Measurements from ENCODE around the gene PDHB.

DNA sequence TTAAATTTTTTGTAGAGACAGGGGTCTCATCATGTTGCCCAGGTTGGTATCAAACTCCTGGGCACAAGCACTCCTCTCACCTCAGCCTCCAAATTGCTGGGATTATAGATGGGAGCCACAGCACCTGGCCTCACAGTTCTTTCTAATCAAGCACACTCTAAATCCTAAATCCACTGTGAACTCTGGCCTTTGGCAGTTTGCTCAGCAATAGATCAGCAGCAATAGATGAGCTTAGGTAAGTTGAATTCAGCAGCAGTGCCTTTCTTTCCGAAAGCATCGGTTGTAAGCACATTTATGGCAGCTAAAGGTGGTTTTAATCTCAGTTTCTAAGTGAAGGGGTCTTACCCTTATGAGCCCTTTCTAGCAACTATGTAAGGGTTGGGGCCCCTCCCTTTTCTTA lies 16.6 kb downstream of the PDHB start:
- no peak for TF ChIP-seq POLR2AphosphoS5 (IDR thresholded peaks at IDR 0.05; ENCODE audit: low read depth, low read length)
- TF ChIP-seq, protein P1, sequence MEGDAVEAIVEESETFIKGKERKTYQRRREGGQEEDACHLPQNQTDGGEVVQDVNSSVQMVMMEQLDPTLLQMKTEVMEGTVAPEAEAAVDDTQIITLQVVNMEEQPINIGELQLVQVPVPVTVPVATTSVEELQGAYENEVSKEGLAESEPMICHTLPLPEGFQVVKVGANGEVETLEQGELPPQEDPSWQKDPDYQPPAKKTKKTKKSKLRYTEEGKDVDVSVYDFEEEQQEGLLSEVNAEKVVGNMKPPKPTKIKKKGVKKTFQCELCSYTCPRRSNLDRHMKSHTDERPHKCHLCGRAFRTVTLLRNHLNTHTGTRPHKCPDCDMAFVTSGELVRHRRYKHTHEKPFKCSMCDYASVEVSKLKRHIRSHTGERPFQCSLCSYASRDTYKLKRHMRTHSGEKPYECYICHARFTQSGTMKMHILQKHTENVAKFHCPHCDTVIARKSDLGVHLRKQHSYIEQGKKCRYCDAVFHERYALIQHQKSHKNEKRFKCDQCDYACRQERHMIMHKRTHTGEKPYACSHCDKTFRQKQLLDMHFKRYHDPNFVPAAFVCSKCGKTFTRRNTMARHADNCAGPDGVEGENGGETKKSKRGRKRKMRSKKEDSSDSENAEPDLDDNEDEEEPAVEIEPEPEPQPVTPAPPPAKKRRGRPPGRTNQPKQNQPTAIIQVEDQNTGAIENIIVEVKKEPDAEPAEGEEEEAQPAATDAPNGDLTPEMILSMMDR (CRISPR knock-in tag; IDR thresholded peaks at IDR 0.05) = no peak
- TF ChIP-seq, protein P2, sequence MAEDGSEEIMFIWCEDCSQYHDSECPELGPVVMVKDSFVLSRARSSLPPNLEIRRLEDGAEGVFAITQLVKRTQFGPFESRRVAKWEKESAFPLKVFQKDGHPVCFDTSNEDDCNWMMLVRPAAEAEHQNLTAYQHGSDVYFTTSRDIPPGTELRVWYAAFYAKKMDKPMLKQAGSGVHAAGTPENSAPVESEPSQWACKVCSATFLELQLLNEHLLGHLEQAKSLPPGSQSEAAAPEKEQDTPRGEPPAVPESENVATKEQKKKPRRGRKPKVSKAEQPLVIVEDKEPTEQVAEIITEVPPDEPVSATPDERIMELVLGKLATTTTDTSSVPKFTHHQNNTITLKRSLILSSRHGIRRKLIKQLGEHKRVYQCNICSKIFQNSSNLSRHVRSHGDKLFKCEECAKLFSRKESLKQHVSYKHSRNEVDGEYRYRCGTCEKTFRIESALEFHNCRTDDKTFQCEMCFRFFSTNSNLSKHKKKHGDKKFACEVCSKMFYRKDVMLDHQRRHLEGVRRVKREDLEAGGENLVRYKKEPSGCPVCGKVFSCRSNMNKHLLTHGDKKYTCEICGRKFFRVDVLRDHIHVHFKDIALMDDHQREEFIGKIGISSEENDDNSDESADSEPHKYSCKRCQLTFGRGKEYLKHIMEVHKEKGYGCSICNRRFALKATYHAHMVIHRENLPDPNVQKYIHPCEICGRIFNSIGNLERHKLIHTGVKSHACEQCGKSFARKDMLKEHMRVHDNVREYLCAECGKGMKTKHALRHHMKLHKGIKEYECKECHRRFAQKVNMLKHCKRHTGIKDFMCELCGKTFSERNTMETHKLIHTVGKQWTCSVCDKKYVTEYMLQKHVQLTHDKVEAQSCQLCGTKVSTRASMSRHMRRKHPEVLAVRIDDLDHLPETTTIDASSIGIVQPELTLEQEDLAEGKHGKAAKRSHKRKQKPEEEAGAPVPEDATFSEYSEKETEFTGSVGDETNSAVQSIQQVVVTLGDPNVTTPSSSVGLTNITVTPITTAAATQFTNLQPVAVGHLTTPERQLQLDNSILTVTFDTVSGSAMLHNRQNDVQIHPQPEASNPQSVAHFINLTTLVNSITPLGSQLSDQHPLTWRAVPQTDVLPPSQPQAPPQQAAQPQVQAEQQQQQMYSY (CRISPR knock-in tag; IDR thresholded peaks at IDR 0.05) = no peak
- TF ChIP-seq, protein P3, sequence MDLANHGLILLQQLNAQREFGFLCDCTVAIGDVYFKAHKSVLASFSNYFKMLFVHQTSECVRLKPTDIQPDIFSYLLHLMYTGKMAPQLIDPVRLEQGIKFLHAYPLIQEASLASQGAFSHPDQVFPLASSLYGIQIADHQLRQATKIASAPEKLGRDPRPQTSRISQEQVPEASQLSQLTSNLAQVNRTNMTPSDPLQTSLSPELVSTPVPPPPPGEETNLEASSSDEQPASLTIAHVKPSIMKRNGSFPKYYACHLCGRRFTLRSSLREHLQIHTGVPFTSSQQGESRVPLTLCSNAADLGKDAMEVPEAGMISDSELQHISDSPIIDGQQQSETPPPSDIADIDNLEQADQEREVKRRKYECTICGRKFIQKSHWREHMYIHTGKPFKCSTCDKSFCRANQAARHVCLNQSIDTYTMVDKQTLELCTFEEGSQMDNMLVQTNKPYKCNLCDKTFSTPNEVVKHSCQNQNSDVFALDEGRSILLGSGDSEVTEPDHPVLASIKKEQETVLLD (CRISPR knock-in tag; IDR thresholded peaks at IDR 0.05; ENCODE audit: low read depth) = no peak
- no peak for TF ChIP-seq FOXM1 (CRISPR knock-in tag; IDR thresholded peaks at IDR 0.05)
- no peak for TF ChIP-seq NFATC3 (CRISPR knock-in tag; IDR thresholded peaks at IDR 0.05)
- TF ChIP-seq, protein P4, sequence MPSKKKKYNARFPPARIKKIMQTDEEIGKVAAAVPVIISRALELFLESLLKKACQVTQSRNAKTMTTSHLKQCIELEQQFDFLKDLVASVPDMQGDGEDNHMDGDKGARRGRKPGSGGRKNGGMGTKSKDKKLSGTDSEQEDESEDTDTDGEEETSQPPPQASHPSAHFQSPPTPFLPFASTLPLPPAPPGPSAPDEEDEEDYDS (CRISPR knock-in tag; IDR thresholded peaks at IDR 0.05) = no peak
- TF ChIP-seq JUND (CRISPR knock-in tag; IDR thresholded peaks at IDR 0.05) = no peak

Data from HepG2 (cell line).